GM12872 (cell line): ENCODE data around the gene POLR2E.

Experiments
- CTCF ChIP-seq: IDR thresholded peaks from 3 replicates; pipeline ENCODE4 v1.5.1; 2011; ENCODE audit warnings: low read depth, mild to moderate bottlenecking, low read length, moderate library complexity; ENCODE audit not compliant: insufficient read depth

The POLR2E gene

GRCh38 chr19:1067341-1067957 is 27.7 kb downstream of the POLR2E start:
- no peak for TF ChIP-seq CTCF

- no peak for TF ChIP-seq CTCF
These were observed 28.3 kb downstream of the POLR2E start, which contains the start of gene ARHGAP45 for GRCh38 chr19:1066748-1067340. Gene ARHGAP45, plus strand, starts transcription at chr19:1067167. Its CDS starts 239 bp downstream, at chr19:1067406.

- no peak for TF ChIP-seq CTCF
These were observed 28.9 kb downstream of the POLR2E start for GRCh38 chr19:1066251-1066747.

- TF ChIP-seq CTCF: no peak
These were observed 29.5 kb downstream of the POLR2E start for GRCh38 chr19:1065606-1066109.

GRCh38 chr19:1064661-1065605 is 30.2 kb downstream of the POLR2E start:
- TF ChIP-seq CTCF: peak; percentile 89

GRCh38 chr19:1063909-1064660 is 31.1 kb downstream of the POLR2E start:
- TF ChIP-seq CTCF: no peak
